GM18511 (cell line): Measurements from ENCODE around the gene ARL4D.
"Not testable (repeated sequence)": the region's sequence is repeated elsewhere in the genome, so short reads cannot be mapped to it uniquely, and the experiment has no call there.

ENCODE experiments used
- ATAC-seq: cut with Tn5 transposase; IDR thresholded peaks from one replicate; pipeline ENCODE4 v1.9.1; 2021; ENCODE audit warnings: mild to moderate bottlenecking, moderate library complexity; ENCODE audit not compliant: unreplicated experiment

Gene ARL4D

GRCh38 chr17:43393944-43394482, 4.8 kb upstream of the ARL4D start:
- no peak for ATAC-seq

- not testable (repeated sequence) for ATAC-seq
Measured at GRCh38 chr17:43394696-43395095, 4.1 kb upstream of the ARL4D start.

DNA sequence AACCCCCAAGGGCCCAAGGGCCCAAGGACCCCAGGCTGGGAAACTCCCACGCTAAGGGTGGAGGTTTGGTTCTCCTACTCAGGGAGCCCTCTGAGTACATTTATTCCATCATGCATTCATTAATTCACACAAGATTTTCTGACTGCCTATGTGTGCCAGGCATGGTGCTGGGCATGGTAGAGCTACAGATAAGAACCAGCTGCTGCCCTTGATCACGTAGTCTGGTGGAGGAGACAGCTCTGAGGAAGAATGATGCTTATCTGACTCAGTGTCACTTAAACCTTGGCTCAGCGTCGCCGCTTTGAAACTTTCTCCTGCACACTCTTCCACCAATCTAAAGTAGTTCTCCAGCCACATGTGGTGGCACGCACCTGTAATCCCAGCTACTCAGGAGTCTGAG, 3.6 kb upstream of the ARL4D start:
- ATAC-seq: no peak

DNA sequence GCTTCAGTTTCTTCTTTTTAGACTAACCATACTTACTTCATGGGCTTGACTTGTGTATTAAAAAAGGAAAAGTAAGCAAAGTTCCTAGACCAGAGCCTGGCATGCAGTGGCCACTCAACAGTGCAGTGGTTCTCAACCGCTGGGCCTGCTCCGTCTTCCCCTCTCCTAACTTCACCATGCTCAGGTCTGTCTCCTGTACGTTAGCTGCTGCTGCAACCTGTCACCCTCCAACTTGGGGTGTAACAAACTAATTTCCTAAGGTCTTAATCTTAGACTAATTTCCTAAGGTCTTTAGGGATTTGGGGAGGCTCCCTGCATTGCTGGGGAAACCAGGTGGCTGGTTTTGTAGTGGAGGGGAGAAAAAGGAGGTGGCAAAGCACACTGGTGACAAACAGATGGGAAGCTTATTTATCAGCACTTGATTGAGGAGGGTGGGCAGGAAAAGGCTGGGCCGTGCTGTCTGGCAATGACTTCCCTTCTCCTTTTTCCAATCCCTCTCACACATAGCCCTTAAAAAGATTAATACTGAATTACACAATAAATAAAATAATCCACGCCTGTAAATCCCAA, 2.2 kb upstream of the ARL4D start:
- no peak for ATAC-seq

GRCh38 chr17:43399839-43400328, 1.1 kb downstream of the ARL4D start:
- no peak for ATAC-seq

GRCh38 chr17:43400943-43401717, 2.3 kb downstream of the ARL4D start:
- no peak for ATAC-seq

DNA sequence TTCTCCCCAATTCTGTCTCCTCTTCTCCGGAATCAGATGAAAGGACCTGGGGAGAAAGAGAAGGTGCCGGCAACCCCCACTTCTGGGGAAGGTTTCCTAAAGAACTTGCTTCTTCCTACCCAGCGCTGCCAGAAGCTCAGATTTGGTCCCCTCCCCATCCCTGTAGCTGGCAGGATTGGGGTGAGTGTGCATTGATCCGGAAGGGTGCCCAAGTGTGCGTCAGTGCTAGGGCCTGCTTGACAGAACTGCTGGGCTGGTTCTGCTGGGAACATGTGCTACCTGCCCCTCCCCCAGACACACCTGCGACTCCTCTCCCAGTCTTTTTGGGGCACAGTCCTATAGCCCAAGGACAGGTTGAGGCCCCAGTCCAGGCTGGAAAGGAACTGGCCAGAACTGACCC, 3.3 kb downstream of the ARL4D start:
- ATAC-seq: no peak

DNA sequence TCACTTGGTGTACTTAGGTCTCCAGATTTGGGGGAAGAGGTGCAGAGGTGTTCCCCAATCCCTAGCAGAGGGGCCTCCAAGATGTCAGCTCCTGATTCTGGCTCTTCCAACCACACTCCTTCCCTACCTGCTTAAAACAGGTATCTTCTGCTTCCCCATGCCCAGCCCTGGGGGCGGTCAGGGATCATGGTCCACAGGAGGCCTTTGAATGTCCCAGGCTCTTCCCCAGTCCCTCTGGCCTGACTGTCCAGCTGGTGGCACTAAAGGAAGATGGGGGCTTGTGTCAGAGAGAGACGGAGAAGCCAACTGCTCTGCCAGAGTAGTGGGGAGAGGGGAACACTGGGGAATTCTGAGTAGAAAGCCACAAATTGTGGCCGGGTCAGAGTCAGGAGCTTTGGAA, 3.8 kb downstream of the ARL4D start:
- no peak for ATAC-seq

GRCh38 chr17:43403846-43404245, 5.1 kb downstream of the ARL4D start:
- no peak for ATAC-seq

DNA sequence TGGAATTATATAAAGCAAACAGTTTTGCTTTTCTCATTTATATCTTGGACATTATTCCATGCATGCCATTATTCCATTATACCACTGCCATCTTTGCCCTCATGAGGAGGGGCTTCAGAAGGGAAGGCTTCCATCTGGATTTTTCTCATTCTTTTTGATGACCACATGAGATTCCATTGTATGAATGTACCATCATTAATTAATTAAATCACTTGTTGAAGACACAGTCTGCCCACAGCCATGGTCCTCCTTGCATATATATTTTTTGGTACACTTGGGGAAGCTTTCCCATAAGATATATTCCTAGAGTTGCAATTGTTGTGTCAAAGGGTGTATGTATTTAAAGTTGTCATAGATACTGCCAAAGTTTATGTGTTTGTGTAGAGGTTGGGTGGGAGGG, 7.1 kb downstream of the ARL4D start:
- ATAC-seq: no peak

GRCh38 chr17:43406676-43407645, 8.2 kb downstream of the ARL4D start:
- ATAC-seq: no peak

- no peak for ATAC-seq
Measured at GRCh38 chr17:43409131-43409530, 10.3 kb downstream of the ARL4D start.

GRCh38 chr17:43410557-43411368, 12.0 kb downstream of the ARL4D start:
- no peak for ATAC-seq

DNA sequence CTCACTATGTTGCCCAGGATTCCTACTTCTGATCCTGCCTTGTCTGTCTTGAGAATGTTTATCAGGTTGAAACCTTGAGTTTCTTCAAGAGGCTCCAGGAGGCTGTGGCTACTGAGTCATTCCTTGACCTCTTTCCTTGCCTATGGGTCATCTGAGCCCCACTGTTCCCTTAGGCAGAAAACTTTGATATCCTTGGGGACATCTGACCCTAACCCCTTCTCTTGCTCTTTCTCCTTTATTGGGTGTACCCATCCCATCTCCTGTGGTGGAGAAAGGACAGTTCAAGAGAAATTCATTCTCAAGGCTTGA, 12.5 kb downstream of the ARL4D start:
- ATAC-seq: no peak

- no peak for ATAC-seq
Measured at GRCh38 chr17:43411749-43412148, 13.0 kb downstream of the ARL4D start.

- no peak for ATAC-seq
Measured at GRCh38 chr17:43412166-43412565, 13.4 kb downstream of the ARL4D start.

GRCh38 chr17:43416998-43417890, 18.5 kb downstream of the ARL4D start:
- no peak for ATAC-seq

DNA sequence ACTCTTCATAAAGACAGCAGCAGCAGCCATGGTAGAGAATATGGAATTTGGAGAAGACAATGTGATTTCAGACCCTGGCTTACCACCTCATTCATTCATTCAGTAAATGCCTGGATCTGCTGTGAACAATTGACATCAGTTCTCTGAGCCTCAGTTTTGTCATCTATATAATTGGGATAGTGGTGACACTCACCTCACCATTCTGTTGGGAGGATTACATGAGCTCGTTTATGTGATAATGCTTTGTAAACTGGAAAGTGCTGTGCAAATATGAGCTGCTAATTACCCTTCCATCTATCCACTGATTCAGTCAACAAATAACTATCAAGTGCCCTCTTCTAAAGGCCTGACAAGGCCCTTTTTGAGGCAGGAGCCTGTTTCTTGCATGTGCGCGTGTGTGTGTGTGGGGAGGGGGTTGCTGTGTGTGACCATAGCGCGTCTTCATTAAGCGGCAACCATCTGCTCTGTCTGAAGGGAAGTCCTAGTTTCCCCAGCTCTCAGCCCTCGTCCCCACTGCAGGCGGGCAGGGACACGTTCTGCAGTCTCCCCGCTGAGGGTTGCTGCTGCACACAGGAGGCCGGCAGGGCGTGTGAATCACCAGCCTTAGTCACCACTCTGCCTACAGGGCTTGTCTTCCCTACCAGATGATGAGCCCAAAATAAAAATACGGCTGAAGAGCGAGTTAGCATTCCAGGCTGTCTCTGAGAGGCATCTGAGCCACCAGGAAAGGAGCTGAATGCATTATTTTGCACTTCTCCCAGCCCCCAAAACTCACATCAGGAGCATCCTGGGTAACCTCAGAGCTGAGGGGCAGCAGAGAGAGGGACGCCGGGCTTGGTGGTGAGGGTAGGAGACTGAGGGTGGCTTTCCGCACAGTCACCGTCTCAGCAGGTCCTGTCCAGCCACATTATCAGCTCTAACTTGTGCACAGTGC, 19.9 kb downstream of the ARL4D start:
- ATAC-seq: no peak
